Testis (tissue), 2 donors: ENCODE measurements around the gene DNAJB8.

Experiments used
- CTCF ChIP-seq, 3 experiments: fragments of 450-650 bp in 2 of 3; fragments of 200-600 bp in 1 of 3; sonication (generic) in 1 of 3; IDR thresholded peaks; one replicate each; pipeline ENCODE4 v1.5.1; 2016 to 2019; ENCODE audit warnings: antibody characterized with exemption in 3 of 3, mild to moderate bottlenecking in 2 of 3, moderate library complexity in 1 of 3
- POLR2A ChIP-seq: fragments of 450-650 bp; IDR thresholded peaks from one replicate; pipeline ENCODE4 v1.6.1; 2017; ENCODE audit warnings: antibody characterized with exemption, mild to moderate bottlenecking, moderate library complexity

GRCh38 chr3:128445357-128445756, 21.3 kb downstream of the DNAJB8 start:
- TF ChIP-seq CTCF (IDR thresholded peaks at IDR 0.05) (no peak), POLR2A (no peak)
